HL-60 (cell line): ENCODE data around the gene GNPTAB.

ENCODE experiments used
- DNase-seq, 2 experiments: peaks; one replicate each; pipeline ENCODE4 v3.0.0-alpha.2; 2010 to 2020; ENCODE audit warnings: low read depth in 1 of 2, low spot score in 1 of 2
- H3K27ac ChIP-seq: fragments of 250-450 bp; sonication (Bioruptor Pico); replicated peaks from 2 replicates; pipeline ENCODE4 v1.5.1; 2020; ENCODE audit warnings: mild to moderate bottlenecking, moderate library complexity
- H3K27me3 ChIP-seq: fragments of 250-450 bp; sonication (Bioruptor Pico); 2 replicates; pipeline ENCODE4 v1.5.1; 2021; ENCODE audit warnings: mild to moderate bottlenecking, moderate library complexity; ENCODE audit not compliant: insufficient read depth, poor library complexity, severe bottlenecking
- H3K4me3 ChIP-seq: replicated peaks from 2 replicates; pipeline ENCODE4 v1.5.1; 2011; ENCODE audit warnings: mild to moderate bottlenecking, control low read depth, low read length; ENCODE audit not compliant: insufficient read depth
- CTCF ChIP-seq: IDR thresholded peaks from one replicate; pipeline ENCODE4 v1.5.1; 2011; ENCODE audit warnings: low read length, control low read depth, inconsistent platforms; ENCODE audit not compliant: insufficient read depth
- GABPA ChIP-seq: IDR thresholded peaks from 2 replicates; pipeline ENCODE4 v1.6.1; 2012; ENCODE audit warnings: low read depth
- POLR2AphosphoS5 ChIP-seq: IDR thresholded peaks from 2 replicates; pipeline ENCODE4 v1.6.1; 2012; ENCODE audit warnings: low read depth
- REST ChIP-seq: IDR thresholded peaks from 2 replicates; pipeline ENCODE4 v1.6.1; 2012; ENCODE audit warnings: low read depth; ENCODE audit not compliant: insufficient replicate concordance
- SPI1 ChIP-seq: IDR thresholded peaks from 2 replicates; pipeline ENCODE4 v1.6.1; 2012; ENCODE audit warnings: low read depth, mild to moderate bottlenecking, borderline replicate concordance

GNPTAB gene

GRCh38 chr12:101743242-101743641, 87.5 kb downstream of the GNPTAB start:
- no peaks in the 10 kb centered on the region for H3K27me3 ChIP-seq
- H3K27ac ChIP-seq: no peak overlapping the region
- no peak overlapping the region for H3K4me3 ChIP-seq
- DNase-seq: no peak
- no peak for TF ChIP-seq REST
- no peak for TF ChIP-seq GABPA
- TF ChIP-seq CTCF: no peak
- TF ChIP-seq POLR2AphosphoS5: no peak
- no peak for TF ChIP-seq SPI1

- Histone ChIP-seq H3K4me3 (no peak overlapping the region), H3K27me3 (no peaks in the 10 kb centered on the region), H3K27ac (no peak overlapping the region)
- no peak for DNase-seq
- TF ChIP-seq CTCF: no peak
- no peak for TF ChIP-seq GABPA
- TF ChIP-seq POLR2AphosphoS5: no peak
- TF ChIP-seq REST: no peak
- TF ChIP-seq SPI1: no peak
Observed at GRCh38 chr12:101740980-101741379, 89.8 kb downstream of the GNPTAB start.

GRCh38 chr12:101740566-101740965, 90.2 kb downstream of the GNPTAB start:
- no peak for DNase-seq
- no peaks in the 10 kb centered on the region for H3K27me3 ChIP-seq
- H3K27ac ChIP-seq: no peak overlapping the region
- H3K4me3 ChIP-seq: no peak overlapping the region
- TF ChIP-seq CTCF: no peak
- no peak for TF ChIP-seq REST
- TF ChIP-seq SPI1: no peak
- TF ChIP-seq POLR2AphosphoS5: no peak
- TF ChIP-seq GABPA: no peak
